Neural progenitor cell (in vitro differentiated cells): ENCODE results near the gene NNMT. TPM values are rescaled to one million over a fixed set of nuclear protein-coding genes. Genes with fewer than 3 reads are reported as not detected.
"Not testable (repeated sequence)": the region's sequence is repeated elsewhere in the genome, so short reads cannot be mapped to it uniquely, and the experiment has no call there.

ENCODE experiments used
- DNase-seq: peaks from one replicate; pipeline ENCODE4 v3.0.0-alpha.2; 2016; ENCODE audit warnings: low spot score
- H2AFZ ChIP-seq: fragments of 200-600 bp; sonication (generic); replicated peaks from 2 replicates; pipeline ENCODE4 v1.6.1; 2016; ENCODE audit warnings: antibody characterized with exemption
- H3F3A ChIP-seq: fragments of 200-600 bp; sonication (generic); 2 replicates; pipeline ENCODE4 v1.6.1; 2016; ENCODE audit warnings: antibody characterized with exemption, low read depth
- H3K27ac ChIP-seq: fragments of 200-600 bp; sonication (generic); 2 replicates; pipeline ENCODE4 v1.5.1; 2016; ENCODE audit warnings: mild to moderate bottlenecking
- H3K27me3 ChIP-seq: fragments of 200-600 bp; sonication (generic); 2 replicates; pipeline ENCODE4 v1.6.1; 2016; ENCODE audit warnings: mild to moderate bottlenecking, moderate library complexity
- H3K36me3 ChIP-seq: fragments of 200-600 bp; sonication (generic); 2 replicates; pipeline ENCODE4 v1.5.1; 2016
- H3K4me1 ChIP-seq: fragments of 200-600 bp; sonication (generic); 2 replicates; pipeline ENCODE4 v1.6.1; 2016; ENCODE audit warnings: mixed run types
- H3K4me2 ChIP-seq: fragments of 200-600 bp; sonication (generic); 2 replicates; pipeline ENCODE4 v1.6.1; 2016
- H3K4me3 ChIP-seq: fragments of 200-600 bp; sonication (generic); 2 replicates; pipeline ENCODE4 v1.5.1; 2016
- H3K79me2 ChIP-seq: fragments of 200-600 bp; sonication (generic); 2 replicates; pipeline ENCODE4 v1.6.1; 2016; ENCODE audit warnings: low read depth
- H3K9ac ChIP-seq: fragments of 200-600 bp; sonication (generic); 2 replicates; pipeline ENCODE4 v1.6.1; 2016
- H3K9me3 ChIP-seq: fragments of 200-600 bp; sonication (generic); 2 replicates; pipeline ENCODE4 v1.5.1; 2016; ENCODE audit warnings: low read depth
- H4K20me1 ChIP-seq: fragments of 200-600 bp; sonication (generic); 2 replicates; pipeline ENCODE4 v1.6.1; 2016; ENCODE audit warnings: low read depth
- H3K27ac Mint-ChIP-seq: 3 replicates; pipeline ENCODE4 v1.8.0; 2021; ENCODE audit warnings: mixed read lengths
- H3K27me3 Mint-ChIP-seq: 2 replicates; pipeline ENCODE4 v1.8.0; 2022; ENCODE audit warnings: low read depth, mild to moderate bottlenecking, inconsistent platforms, moderate library complexity, mixed read lengths; ENCODE audit not compliant: insufficient read depth
- H3K36me3 Mint-ChIP-seq: 3 replicates; pipeline ENCODE4 v1.8.0; 2021; ENCODE audit warnings: mixed read lengths
- H3K4me1 Mint-ChIP-seq: 3 replicates; pipeline ENCODE4 v1.8.0; 2021; ENCODE audit warnings: mixed read lengths
- H3K4me3 Mint-ChIP-seq: 3 replicates; pipeline ENCODE4 v1.8.0; 2021; ENCODE audit warnings: mild to moderate bottlenecking, moderate library complexity, mixed read lengths
- H3K9me3 Mint-ChIP-seq: 3 replicates; pipeline ENCODE4 v1.8.0; 2020; ENCODE audit warnings: mixed read lengths
- EZH2 ChIP-seq: fragments of 200-600 bp; sonication (generic); IDR thresholded peaks from 2 replicates; pipeline ENCODE4 v1.6.1; 2017; ENCODE audit warnings: antibody characterized with exemption, mild to moderate bottlenecking, moderate library complexity
- EZH2phosphoT487 ChIP-seq: fragments of 200-600 bp; sonication (generic); IDR thresholded peaks from 2 replicates; pipeline ENCODE4 v1.6.1; 2017; ENCODE audit warnings: antibody characterized with exemption
- total RNA-seq: library from RNA; depleted of rRNA; stranded (reverse); fragments of >200 nt; gene quantifications from 2 replicates; pipeline ENCODE4 v1.2.3, GENCODE V29; 2015; ENCODE audit warnings: low replicate concordance
- TF ChIP-seq, protein P1 (sequence below): fragments of 200-600 bp; sonication (generic); IDR thresholded peaks from 2 replicates; pipeline ENCODE4 v1.5.1; 2017; ENCODE audit warnings: antibody characterized with exemption, mild to moderate bottlenecking

NNMT gene
- total RNA-seq, 1 donor from 2014 or later: not detected

DNA sequence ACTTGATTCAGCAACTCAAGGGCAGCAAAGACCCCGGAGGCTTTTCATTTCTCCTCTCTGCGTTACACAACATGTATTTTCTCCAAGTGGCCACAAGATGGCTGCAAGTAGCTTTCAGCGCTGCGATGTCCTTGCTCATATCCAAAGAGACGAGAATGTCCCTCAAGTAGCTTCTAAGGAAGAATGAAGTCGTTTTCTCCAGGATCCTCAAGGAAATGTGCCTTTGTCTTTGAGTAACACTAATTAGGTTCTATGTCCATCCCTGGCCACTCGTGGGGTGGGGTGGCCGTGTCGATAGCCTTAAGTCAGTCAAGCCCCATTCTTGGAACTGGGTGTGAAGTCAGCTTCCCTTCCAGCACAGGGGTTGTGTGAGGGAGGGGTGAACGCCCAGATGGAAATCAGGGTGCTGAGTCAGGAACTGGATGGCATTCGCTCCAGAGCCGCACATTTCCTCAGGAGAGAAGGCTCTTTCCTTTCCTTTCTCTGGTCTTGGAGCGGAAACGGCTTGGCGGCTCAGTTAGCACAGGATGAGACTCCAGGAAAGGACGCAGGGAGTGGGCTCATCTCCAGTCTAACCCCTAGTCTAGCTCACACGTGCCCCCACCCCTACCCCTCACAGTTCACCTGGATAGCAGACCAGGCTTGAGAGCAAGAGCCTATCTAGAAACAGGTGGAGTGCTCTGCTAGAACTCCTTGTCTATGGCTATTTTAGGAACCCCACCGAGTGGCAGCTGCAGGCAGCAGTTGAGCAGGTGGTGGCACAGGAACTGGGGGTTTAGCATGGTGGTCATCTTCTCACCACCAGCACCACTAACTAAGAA is 44.3 kb downstream of the NNMT start:
- H2AFZ ChIP-seq: peak overlapping the region; percentile 18

DNA sequence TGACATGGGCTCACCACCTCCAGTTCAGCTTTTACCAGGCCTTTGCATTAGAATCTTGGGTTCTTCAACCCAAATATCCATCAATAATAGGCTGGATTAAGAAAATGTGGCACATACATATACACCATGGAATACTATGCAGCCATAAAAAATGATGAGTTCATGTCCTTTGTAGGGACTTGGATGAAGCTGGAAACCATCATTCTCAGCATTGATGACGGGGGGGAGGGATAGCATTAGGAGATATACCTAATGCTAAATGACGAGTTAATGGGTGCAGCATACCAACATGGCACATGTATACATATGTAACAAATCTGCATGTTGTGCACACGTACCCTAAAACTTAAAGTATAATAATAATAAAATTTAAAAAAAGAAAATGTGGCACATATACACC is 45.5 kb downstream of the NNMT start:
- not testable (repeated sequence) for H3K4me3 ChIP-seq, H4K20me1 ChIP-seq, H3K4me1 Mint-ChIP-seq, H2AFZ ChIP-seq, H3K4me2 ChIP-seq, H3K27me3 ChIP-seq, DNase-seq, H3K9ac ChIP-seq, H3K79me2 ChIP-seq, H3K9me3 ChIP-seq, H3K36me3 Mint-ChIP-seq, H3K9me3 Mint-ChIP-seq, H3K4me3 Mint-ChIP-seq, H3K4me1 ChIP-seq, H3K27ac Mint-ChIP-seq, H3K27ac ChIP-seq, H3K36me3 ChIP-seq, H3K27me3 Mint-ChIP-seq, H3F3A ChIP-seq

More for the DNA sequence above, 44.3 kb downstream of the NNMT start:
- no peaks in the 10 kb centered on the region for H3K79me2 ChIP-seq
- no peak for TF ChIP-seq EZH2phosphoT487
- TF ChIP-seq, protein P1, sequence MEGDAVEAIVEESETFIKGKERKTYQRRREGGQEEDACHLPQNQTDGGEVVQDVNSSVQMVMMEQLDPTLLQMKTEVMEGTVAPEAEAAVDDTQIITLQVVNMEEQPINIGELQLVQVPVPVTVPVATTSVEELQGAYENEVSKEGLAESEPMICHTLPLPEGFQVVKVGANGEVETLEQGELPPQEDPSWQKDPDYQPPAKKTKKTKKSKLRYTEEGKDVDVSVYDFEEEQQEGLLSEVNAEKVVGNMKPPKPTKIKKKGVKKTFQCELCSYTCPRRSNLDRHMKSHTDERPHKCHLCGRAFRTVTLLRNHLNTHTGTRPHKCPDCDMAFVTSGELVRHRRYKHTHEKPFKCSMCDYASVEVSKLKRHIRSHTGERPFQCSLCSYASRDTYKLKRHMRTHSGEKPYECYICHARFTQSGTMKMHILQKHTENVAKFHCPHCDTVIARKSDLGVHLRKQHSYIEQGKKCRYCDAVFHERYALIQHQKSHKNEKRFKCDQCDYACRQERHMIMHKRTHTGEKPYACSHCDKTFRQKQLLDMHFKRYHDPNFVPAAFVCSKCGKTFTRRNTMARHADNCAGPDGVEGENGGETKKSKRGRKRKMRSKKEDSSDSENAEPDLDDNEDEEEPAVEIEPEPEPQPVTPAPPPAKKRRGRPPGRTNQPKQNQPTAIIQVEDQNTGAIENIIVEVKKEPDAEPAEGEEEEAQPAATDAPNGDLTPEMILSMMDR: peak; percentile 83
- H3K4me2 ChIP-seq: no peak overlapping the region
- no peak overlapping the region for H3K4me3 Mint-ChIP-seq
- H3K27ac ChIP-seq: no peak overlapping the region
- no peaks in the 10 kb centered on the region for H3K4me1 ChIP-seq
- no peak overlapping the region for H3K9ac ChIP-seq
- peak; percentile 83 for DNase-seq
- H3K9me3 Mint-ChIP-seq: no peaks in the 10 kb centered on the region
- no peaks in the 10 kb centered on the region for H3K36me3 ChIP-seq
- no peaks in the 10 kb centered on the region for H4K20me1 ChIP-seq
- no peak overlapping the region for H3K4me3 ChIP-seq
- H3K4me1 Mint-ChIP-seq: no peaks in the 10 kb centered on the region
- H3K27me3 Mint-ChIP-seq: no peaks in the 10 kb centered on the region
- no peaks in the 10 kb centered on the region for H3F3A ChIP-seq
- no peaks in the 10 kb centered on the region for H3K27me3 ChIP-seq
- no peaks in the 10 kb centered on the region for H3K9me3 ChIP-seq
- H3K36me3 Mint-ChIP-seq: no peaks in the 10 kb centered on the region
- no peak overlapping the region for H3K27ac Mint-ChIP-seq

DNA sequence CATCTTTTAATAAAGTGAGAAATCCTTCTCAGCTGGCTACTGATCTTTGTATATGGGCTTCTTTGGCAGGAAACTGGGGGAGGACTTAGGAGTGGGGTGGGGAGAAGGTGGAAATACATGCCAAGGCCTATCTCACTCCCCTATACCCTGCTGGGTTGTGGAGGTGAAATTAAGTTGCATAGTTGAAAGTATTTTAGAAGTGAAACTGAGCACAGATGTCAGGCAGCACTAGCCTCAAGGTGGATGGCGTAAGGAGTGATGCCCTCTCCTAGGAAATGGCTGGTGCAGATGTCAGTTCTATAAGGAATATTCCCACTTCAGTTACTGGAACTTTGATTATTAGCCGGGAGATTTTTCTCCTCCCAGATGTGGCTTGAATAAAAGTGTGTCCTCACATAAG is 46.3 kb downstream of the NNMT start:
- Histone ChIP-seq H2AFZ (no peak overlapping the region), H3K27me3 (no peaks in the 10 kb centered on the region), H4K20me1 (no peaks in the 10 kb centered on the region), H3F3A (no peaks in the 10 kb centered on the region), H3K9me3 (no peaks in the 10 kb centered on the region), H3K4me3 (no peak overlapping the region), H3K4me1 (no peaks in the 10 kb centered on the region), H3K27ac (no peak overlapping the region), H3K36me3 (no peaks in the 10 kb centered on the region), H3K79me2 (no peaks in the 10 kb centered on the region), H3K4me2 (no peak overlapping the region), H3K9ac (no peak overlapping the region)
- Mint-ChIP-seq H3K4me3 (no peak overlapping the region), H3K9me3 (no peaks in the 10 kb centered on the region), H3K27me3 (no peaks in the 10 kb centered on the region), H3K36me3 (no peaks in the 10 kb centered on the region), H3K27ac (no peak overlapping the region), H3K4me1 (no peaks in the 10 kb centered on the region)
- TF ChIP-seq EZH2phosphoT487 (no peak), EZH2 (no peak)
- TF ChIP-seq, protein P1: no peak
- DNase-seq: no peak

DNA sequence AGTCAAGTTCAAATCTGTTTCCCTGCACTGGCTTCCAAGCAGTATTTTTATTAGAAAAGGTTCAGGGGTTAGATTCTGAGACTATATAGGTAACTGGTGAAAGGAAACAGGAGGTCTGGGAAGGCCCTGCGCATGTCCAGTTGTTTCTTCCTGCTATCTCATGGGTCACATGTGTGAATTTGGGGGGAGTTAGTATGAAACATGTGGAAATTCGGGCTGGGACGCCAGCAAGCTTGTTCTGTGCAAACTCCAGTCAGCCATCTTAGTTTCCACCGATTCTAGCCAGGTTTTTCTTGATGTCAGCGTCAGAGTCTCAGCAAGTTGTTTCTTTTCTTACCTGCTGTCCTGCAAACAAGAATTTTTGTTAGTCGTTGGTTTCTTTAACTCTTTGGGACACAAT is 46.8 kb downstream of the NNMT start:
- no peak overlapping the region for H3K9ac ChIP-seq
- H3K4me3 ChIP-seq: no peak overlapping the region
- H3K27ac ChIP-seq: no peak overlapping the region
- H3K36me3 ChIP-seq: no peaks in the 10 kb centered on the region
- H3K27me3 ChIP-seq: no peaks in the 10 kb centered on the region
- Mint-ChIP-seq H3K36me3 (no peaks in the 10 kb centered on the region), H3K9me3 (no peaks in the 10 kb centered on the region), H3K4me3 (no peak overlapping the region), H3K4me1 (no peaks in the 10 kb centered on the region), H3K27ac (no peak overlapping the region), H3K27me3 (no peaks in the 10 kb centered on the region)
- DNase-seq: no peak
- H3K79me2 ChIP-seq: no peaks in the 10 kb centered on the region
- TF ChIP-seq EZH2phosphoT487: no peak
- TF ChIP-seq, protein P1: no peak
- TF ChIP-seq EZH2: no peak
- no peaks in the 10 kb centered on the region for H3F3A ChIP-seq
- H2AFZ ChIP-seq: no peak overlapping the region
- no peaks in the 10 kb centered on the region for H4K20me1 ChIP-seq
- H3K4me2 ChIP-seq: no peak overlapping the region
- H3K4me1 ChIP-seq: no peaks in the 10 kb centered on the region
- no peaks in the 10 kb centered on the region for H3K9me3 ChIP-seq
